SIG-M5 treated with dmso at 0.1 percent for 504 hours (cell line): Measurements from ENCODE around the gene CAV2.
A peak's percentile ranks its signal among the peaks of the same experiment; 100 is the strongest.
"Not testable (repeated sequence)": the region's sequence is repeated elsewhere in the genome, so short reads cannot be mapped to it uniquely, and the experiment has no call there.

Experiments
- DNase-seq: peaks from one replicate; lab custom pipeline; 2025; ENCODE audit not compliant: unreplicated experiment; lab: John Stamatoyannopoulos, UW

CAV2 gene, protein sequence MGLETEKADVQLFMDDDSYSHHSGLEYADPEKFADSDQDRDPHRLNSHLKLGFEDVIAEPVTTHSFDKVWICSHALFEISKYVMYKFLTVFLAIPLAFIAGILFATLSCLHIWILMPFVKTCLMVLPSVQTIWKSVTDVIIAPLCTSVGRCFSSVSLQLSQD

GRCh38 chr7:116499168-116500077, at the start of gene CAV2:
Gene CAV2 (plus strand): TSS chr7:116499738. CDS start chr7:116499782, 44 bp downstream.
- DNase-seq = peak; percentile 9

GRCh38 chr7:116449950-116450349, 49.6 kb upstream of the CAV2 start:
- DNase-seq = no peak

DNA sequence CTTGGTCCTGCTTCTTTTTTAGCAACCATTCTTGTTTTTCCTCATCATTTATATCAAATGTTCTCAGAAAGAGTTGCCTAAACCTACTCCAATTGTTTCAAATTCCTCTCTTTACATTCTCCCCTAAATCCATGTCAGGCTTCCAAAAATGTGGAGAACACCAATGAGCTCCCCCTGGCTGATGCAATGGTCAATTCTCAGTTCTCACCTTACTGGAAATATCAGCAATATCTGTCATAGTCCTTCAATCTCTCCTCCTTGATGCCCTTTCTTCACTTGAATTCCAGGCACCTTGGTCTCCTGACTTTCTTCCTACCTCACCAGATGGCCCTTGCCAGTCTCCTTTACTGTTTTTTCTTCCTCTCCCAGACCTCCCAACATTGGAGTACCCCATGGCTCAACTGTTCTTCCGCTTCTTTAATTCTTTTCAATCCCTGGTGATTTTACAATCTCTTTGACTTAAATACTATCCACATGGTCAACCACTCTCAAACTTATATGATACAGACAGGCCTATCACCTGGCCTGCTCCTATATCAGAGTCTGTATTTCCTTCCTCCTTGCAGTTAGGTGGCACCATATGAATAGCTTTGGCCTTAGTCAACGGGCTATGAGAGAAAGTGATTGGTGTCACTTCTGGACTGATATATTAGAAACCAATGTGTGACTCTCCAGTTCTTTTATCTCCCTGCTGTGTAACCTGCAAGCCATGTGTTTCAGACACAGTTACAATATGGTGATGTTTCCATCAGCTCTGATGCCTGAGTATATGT, 47.4 kb upstream of the CAV2 start:
- DNase-seq = no peak

GRCh38 chr7:116454377-116454776, 45.2 kb upstream of the CAV2 start:
- no peak for DNase-seq

DNA sequence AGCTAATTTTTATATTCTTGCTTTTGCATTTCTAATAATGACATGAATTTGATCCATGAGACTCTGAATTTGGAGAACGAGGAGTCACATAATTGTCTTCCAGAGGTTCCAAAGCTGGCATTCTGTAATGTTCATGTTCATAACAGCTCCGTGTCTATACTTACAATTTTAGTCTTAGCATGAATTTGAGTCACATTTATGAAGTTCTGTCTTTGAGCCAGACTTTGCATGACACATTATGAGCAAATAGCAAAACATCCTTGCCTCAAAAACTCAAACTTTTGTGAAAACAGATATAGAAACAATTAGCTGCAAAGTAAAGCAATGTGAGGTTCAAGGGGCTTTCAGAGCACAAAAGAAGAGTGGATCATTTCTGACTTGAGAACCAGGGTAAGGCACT, 44.5 kb upstream of the CAV2 start:
- no peak for DNase-seq

GRCh38 chr7:116455499-116455898, 44.0 kb upstream of the CAV2 start:
- DNase-seq = no peak

DNA sequence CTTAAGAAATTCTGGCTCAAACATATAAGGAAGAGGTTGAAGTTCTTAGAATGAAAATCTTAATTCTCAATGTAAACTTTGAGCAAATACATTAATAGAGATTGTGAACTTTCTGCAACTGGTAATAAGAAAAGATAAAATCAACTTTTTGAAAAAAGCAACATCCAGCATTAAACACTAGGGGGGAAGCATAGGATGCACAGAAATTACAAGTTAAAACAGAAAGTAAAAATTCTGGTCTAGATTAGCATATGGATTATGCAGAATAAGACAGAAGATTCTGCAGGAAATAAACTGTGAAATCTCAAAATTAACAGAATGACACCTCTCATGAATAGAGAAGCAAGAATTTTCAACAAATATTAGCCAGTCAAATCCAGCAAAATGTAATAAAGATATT, 38.0 kb upstream of the CAV2 start:
- DNase-seq = no peak

- DNase-seq = no peak
Measured at GRCh38 chr7:116463956-116464355, 35.6 kb upstream of the CAV2 start.

- no peak for DNase-seq
Measured at GRCh38 chr7:116464375-116464774, 35.2 kb upstream of the CAV2 start.

GRCh38 chr7:116465125-116465524, 34.4 kb upstream of the CAV2 start:
- DNase-seq = no peak

- DNase-seq = no peak
Measured at GRCh38 chr7:116468534-116468933, 31.0 kb upstream of the CAV2 start.

- DNase-seq = no peak
Measured at GRCh38 chr7:116477625-116478024, 21.9 kb upstream of the CAV2 start.

DNA sequence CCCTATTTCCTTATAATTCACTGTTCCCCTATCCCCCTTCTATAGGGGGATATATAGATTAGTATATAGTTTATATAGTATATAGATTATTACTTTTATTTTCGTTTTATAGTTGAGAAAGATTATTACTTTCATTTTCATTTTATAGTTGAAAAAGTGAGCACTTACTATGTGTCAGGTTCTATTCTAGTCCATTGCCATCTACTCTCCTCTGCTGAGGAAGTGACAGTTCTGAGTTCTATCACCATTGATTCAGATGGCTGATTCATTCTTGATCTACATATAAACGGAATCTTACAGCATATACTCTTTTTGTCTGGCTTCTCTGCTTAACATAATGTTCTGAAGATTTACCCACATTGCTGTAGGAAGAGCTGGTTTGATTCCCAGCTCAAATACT, 20.7 kb upstream of the CAV2 start:
- no peak for DNase-seq

DNA sequence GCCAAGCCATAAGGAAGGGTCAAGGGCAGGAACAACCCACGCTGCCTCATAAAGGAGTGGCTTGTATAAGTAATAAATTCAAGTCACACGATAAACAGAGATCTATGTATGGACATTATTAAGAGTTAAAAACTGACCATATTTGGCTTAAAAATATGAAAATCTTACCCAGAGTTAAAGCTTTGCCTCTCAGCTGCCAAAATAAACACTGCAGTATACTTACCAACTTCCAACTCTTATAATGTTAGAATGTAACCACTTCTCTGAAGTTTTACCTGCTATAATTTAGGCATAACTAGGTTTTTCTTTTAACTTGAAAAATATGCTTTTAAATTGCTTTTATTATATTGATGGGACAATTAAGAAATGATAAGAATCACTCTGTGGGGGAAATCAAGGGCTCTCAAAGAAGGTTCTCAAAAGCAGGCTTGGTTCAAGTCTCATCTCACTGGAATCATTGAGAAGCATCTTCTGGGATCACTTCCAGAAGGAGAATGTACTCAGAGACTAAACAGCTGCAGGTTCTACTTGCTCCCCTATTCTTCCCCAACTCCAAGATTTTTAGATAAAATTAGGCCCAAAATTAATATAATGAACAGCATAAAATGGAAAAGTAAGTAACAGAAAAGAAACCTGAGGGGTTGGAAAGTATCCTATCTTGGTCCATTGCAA, 16.1 kb upstream of the CAV2 start:
- DNase-seq = no peak

GRCh38 chr7:116484389-116484788, 15.1 kb upstream of the CAV2 start:
- not testable (repeated sequence) for DNase-seq

DNA sequence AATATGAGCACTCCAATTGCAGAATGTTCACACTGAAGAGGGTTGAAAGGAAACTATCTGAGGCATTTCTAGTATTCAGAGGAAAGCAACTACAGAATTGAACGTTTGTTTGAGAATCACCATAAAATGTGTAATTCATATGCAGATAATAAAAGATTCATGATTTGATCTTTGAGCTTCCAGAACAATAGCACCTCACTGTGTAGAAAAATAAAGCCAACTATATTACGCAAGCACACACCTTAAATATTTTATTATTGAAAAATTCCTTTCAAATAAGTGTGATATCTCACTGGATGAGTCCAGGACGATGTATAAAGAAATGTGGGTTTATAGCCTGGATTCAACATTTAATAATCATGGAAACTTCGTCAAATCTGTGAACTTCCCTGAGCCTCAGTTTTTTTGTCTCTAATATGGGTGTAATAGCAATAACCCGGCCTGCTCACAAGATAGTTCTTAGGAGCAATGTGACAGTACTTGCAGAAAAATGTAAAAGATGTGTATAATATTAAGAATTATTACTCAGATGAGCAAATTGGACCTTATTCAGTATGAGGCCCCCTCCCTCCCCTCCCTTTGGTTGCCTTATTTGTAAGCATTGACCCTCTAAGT, 11.5 kb upstream of the CAV2 start:
- no peak for DNase-seq

DNA sequence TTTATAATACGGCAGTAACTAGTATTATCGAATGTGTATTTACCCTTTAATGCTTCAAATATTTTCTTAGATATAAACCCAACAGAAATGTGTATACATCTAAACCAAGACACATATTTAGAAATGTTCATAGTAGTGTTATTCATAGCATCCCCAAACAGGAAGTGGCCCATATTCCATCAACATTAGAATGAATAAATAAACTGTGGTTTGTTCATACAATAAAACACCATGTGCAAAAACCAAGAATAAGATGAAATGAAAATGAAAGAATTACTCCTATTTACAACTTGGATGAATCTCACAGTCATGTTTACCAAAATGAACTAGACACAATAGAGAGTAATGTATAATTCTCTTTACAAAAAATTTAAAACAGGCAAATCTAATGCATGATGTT, 9.2 kb upstream of the CAV2 start:
- no peak for DNase-seq

GRCh38 chr7:116491887-116492653, 7.5 kb upstream of the CAV2 start:
- DNase-seq = no peak

DNA sequence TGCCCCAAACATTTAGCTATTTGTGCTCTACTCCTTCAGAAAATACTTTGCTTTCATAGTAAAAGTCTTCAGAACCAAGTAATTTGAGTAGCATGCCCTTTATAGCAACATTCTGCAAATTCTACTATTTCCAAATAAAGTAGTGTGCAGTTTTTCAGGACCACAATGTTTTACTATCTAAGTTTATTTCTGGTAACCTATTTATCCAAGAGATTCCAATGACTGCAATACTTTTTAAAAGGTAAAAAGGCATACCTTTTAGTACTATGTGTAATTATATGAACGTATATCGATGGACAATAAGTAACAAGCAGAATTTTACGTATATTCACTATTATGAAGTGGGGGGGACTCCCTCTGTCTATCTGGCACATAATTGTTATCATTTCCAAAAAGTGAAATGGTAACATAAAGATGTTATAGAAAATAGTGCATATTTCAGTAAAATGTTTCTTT, 6.9 kb upstream of the CAV2 start:
- no peak for DNase-seq

DNA sequence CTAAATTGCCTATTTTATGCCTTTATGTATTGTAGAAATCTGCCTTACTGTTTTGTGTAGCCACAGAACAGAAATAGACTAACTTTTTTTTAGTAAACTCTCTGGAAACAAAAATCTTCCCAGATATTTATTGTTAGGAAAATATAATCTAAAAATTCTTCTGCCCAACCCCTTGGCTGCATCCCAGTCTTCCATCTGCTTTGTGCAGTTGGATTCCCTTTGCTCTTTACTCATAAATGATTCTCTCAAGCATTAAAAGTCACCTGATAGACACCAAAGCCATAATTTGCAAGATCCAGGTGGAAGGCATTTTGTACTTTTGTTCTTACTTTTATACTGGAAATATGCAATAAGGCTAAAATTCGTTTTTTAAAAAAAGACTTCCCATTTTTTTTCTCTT, 6.1 kb upstream of the CAV2 start:
- DNase-seq = no peak
